Measurements from ENCODE around the gene CMKLR1.

DNA sequence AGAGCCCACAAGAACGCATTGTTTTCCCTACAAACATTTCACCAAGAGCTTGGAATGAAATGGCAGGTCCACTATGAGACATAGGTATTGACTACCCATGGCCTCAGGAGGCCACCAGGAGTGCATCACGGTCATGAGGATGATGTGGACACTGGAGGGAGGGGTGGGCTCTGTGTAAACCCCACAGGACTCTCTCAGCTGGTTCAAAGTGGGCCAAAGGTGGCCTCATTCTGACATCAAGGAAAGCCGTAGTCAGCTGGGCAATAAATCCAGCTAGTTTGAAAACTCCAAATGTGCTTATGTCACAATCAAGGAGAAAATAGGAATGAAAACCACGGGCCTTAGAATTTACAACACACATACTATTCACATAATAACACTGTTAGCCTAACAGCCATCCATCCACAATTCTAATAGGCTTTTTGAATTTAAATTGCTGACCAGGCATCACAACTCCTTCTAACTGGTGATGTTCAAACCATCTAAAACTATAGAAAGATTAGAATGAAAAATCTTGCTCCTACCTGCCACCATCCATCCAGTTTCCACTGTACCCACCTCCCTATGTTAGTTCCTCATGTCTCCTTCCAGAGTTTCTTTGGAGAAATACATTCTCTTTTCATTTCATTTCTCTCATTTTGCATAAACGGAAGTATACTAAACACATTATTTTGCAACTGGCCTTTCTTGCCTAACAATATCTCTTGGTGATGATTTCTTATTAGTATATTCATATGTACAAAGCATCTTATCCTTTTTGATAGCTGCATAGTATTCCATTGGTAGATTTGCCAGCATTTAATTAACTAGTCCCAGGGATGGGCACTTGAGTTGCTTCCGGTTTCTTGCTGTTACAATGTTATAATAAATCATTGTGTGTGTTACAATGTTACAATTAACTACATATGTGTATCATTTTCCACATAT lies 21.5 kb downstream of the CMKLR1 start:
- TF ChIP-seq, protein P1, sequence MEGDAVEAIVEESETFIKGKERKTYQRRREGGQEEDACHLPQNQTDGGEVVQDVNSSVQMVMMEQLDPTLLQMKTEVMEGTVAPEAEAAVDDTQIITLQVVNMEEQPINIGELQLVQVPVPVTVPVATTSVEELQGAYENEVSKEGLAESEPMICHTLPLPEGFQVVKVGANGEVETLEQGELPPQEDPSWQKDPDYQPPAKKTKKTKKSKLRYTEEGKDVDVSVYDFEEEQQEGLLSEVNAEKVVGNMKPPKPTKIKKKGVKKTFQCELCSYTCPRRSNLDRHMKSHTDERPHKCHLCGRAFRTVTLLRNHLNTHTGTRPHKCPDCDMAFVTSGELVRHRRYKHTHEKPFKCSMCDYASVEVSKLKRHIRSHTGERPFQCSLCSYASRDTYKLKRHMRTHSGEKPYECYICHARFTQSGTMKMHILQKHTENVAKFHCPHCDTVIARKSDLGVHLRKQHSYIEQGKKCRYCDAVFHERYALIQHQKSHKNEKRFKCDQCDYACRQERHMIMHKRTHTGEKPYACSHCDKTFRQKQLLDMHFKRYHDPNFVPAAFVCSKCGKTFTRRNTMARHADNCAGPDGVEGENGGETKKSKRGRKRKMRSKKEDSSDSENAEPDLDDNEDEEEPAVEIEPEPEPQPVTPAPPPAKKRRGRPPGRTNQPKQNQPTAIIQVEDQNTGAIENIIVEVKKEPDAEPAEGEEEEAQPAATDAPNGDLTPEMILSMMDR (IDR thresholded peaks at IDR 0.05; ENCODE audit: low read depth, low read length, missing input control), result no peak
- TF ChIP-seq, protein P2, sequence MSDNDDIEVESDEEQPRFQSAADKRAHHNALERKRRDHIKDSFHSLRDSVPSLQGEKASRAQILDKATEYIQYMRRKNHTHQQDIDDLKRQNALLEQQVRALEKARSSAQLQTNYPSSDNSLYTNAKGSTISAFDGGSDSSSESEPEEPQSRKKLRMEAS (IDR thresholded peaks at IDR 0.05), result no peak
- TF ChIP-seq GABPA (IDR thresholded peaks at IDR 0.05 in 1 of 2, conservative IDR thresholded peaks at IDR 0.05 in 1 of 2), result no peak
- TF ChIP-seq RAD21 (IDR thresholded peaks at IDR 0.05), result no peak
- no peak for TF ChIP-seq JUND (IDR thresholded peaks at IDR 0.05)
- no peak for TF ChIP-seq YY1 (IDR thresholded peaks at IDR 0.05)
- TF ChIP-seq, protein P3, sequence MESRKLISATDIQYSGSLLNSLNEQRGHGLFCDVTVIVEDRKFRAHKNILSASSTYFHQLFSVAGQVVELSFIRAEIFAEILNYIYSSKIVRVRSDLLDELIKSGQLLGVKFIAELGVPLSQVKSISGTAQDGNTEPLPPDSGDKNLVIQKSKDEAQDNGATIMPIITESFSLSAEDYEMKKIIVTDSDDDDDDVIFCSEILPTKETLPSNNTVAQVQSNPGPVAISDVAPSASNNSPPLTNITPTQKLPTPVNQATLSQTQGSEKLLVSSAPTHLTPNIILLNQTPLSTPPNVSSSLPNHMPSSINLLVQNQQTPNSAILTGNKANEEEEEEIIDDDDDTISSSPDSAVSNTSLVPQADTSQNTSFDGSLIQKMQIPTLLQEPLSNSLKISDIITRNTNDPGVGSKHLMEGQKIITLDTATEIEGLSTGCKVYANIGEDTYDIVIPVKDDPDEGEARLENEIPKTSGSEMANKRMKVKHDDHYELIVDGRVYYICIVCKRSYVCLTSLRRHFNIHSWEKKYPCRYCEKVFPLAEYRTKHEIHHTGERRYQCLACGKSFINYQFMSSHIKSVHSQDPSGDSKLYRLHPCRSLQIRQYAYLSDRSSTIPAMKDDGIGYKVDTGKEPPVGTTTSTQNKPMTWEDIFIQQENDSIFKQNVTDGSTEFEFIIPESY (IDR thresholded peaks at IDR 0.05), result no peak
- TF ChIP-seq TAF1 (conservative IDR thresholded peaks at IDR 0.05), result no peak
- no peak for TF ChIP-seq SP1 (IDR thresholded peaks at IDR 0.05)
- TF ChIP-seq, protein P4, sequence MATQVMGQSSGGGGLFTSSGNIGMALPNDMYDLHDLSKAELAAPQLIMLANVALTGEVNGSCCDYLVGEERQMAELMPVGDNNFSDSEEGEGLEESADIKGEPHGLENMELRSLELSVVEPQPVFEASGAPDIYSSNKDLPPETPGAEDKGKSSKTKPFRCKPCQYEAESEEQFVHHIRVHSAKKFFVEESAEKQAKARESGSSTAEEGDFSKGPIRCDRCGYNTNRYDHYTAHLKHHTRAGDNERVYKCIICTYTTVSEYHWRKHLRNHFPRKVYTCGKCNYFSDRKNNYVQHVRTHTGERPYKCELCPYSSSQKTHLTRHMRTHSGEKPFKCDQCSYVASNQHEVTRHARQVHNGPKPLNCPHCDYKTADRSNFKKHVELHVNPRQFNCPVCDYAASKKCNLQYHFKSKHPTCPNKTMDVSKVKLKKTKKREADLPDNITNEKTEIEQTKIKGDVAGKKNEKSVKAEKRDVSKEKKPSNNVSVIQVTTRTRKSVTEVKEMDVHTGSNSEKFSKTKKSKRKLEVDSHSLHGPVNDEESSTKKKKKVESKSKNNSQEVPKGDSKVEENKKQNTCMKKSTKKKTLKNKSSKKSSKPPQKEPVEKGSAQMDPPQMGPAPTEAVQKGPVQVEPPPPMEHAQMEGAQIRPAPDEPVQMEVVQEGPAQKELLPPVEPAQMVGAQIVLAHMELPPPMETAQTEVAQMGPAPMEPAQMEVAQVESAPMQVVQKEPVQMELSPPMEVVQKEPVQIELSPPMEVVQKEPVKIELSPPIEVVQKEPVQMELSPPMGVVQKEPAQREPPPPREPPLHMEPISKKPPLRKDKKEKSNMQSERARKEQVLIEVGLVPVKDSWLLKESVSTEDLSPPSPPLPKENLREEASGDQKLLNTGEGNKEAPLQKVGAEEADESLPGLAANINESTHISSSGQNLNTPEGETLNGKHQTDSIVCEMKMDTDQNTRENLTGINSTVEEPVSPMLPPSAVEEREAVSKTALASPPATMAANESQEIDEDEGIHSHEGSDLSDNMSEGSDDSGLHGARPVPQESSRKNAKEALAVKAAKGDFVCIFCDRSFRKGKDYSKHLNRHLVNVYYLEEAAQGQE (IDR thresholded peaks at IDR 0.05), result no peak
- no peak for TF ChIP-seq HNF4A (conservative IDR thresholded peaks at IDR 0.05)

All from liver (tissue), 3 donors.